Progenitor cell of endocrine pancreas (in vitro differentiated cells): Measurements from ENCODE around the gene CTNNA3. TPM values are rescaled to one million over a fixed set of nuclear protein-coding genes. Genes with fewer than 3 reads are reported as not detected.

Source experiments
- DNase-seq: peaks from one replicate; pipeline ENCODE4 v3.0.0; 2021; ENCODE audit warnings: low spot score; ENCODE audit not compliant: unreplicated experiment
- H3K27ac Mint-ChIP-seq: 2 replicates; pipeline ENCODE4 v1.8.0; 2021; ENCODE audit warnings: mild to moderate bottlenecking, moderate library complexity, mixed read lengths
- H3K27me3 Mint-ChIP-seq: 2 replicates; pipeline ENCODE4 v1.8.0; 2021; ENCODE audit warnings: mixed read lengths
- H3K36me3 Mint-ChIP-seq: 2 replicates; pipeline ENCODE4 v1.8.0; 2022; ENCODE audit warnings: mixed read lengths; ENCODE audit not compliant: insufficient read depth
- H3K4me1 Mint-ChIP-seq: 2 replicates; pipeline ENCODE4 v1.8.0; 2021; ENCODE audit warnings: low read depth, mixed read lengths
- H3K4me3 Mint-ChIP-seq: 2 replicates; pipeline ENCODE4 v1.8.0; 2021; ENCODE audit warnings: low read depth, mild to moderate bottlenecking, moderate library complexity, mixed read lengths
- H3K9me3 Mint-ChIP-seq: 2 replicates; pipeline ENCODE4 v1.8.0; 2021; ENCODE audit warnings: low read depth, mixed read lengths
- CTCF ChIP-seq: fragments of 200-600 bp; sonication (generic); IDR thresholded peaks from one replicate; pipeline ENCODE4 v1.5.0; 2021; ENCODE audit warnings: antibody characterized with exemption, mild to moderate bottlenecking; ENCODE audit not compliant: unreplicated experiment
- total RNA-seq: library from RNA; stranded (reverse); gene quantifications from 2 replicates; pipeline ENCODE4 v1.2.1, GENCODE V29; 2021

CTNNA3 gene
- total RNA-seq, 1 donor from 2014 or later = 1.7 TPM

- no peak for DNase-seq
- Mint-ChIP-seq H3K36me3 (no peaks in the 10 kb centered on the region), H3K4me1 (no peaks in the 10 kb centered on the region), H3K27ac (no peak overlapping the region), H3K27me3 (no peaks in the 10 kb centered on the region), H3K9me3 (no peaks in the 10 kb centered on the region), H3K4me3 (no peak overlapping the region)
- no peak for TF ChIP-seq CTCF
Observed at GRCh38 chr10:67603701-67604100, 92.3 kb downstream of the CTNNA3 start.

- TF ChIP-seq CTCF = no peak
- no peak overlapping the region for H3K27ac Mint-ChIP-seq
- no peak overlapping the region for H3K4me3 Mint-ChIP-seq
- H3K27me3 Mint-ChIP-seq = no peaks in the 10 kb centered on the region
- H3K4me1 Mint-ChIP-seq = no peaks in the 10 kb centered on the region
- no peaks in the 10 kb centered on the region for H3K36me3 Mint-ChIP-seq
- H3K9me3 Mint-ChIP-seq = no peaks in the 10 kb centered on the region
- DNase-seq = no peak
Observed at GRCh38 chr10:67603086-67603485, 92.9 kb downstream of the CTNNA3 start.

- H3K4me3 Mint-ChIP-seq = no peak overlapping the region
- no peaks in the 10 kb centered on the region for H3K9me3 Mint-ChIP-seq
- no peaks in the 10 kb centered on the region for H3K4me1 Mint-ChIP-seq
- DNase-seq = no peak
- TF ChIP-seq CTCF = no peak
- H3K27me3 Mint-ChIP-seq = no peaks in the 10 kb centered on the region
- no peaks in the 10 kb centered on the region for H3K36me3 Mint-ChIP-seq
- H3K27ac Mint-ChIP-seq = no peak overlapping the region
Observed at GRCh38 chr10:67602268-67602950, 93.6 kb downstream of the CTNNA3 start.

GRCh38 chr10:67599597-67599996, 96.4 kb downstream of the CTNNA3 start:
- Mint-ChIP-seq H3K9me3 (peaks cover 8% of the 10 kb centered on the region), H3K4me1 (no peaks in the 10 kb centered on the region), H3K27me3 (no peaks in the 10 kb centered on the region), H3K4me3 (no peak overlapping the region), H3K27ac (no peak overlapping the region), H3K36me3 (no peaks in the 10 kb centered on the region)
- no peak for TF ChIP-seq CTCF
- DNase-seq = no peak

GRCh38 chr10:67596641-67597040, 99.4 kb downstream of the CTNNA3 start:
- H3K36me3 Mint-ChIP-seq = no peaks in the 10 kb centered on the region
- H3K27ac Mint-ChIP-seq = no peak overlapping the region
- DNase-seq = no peak
- no peaks in the 10 kb centered on the region for H3K27me3 Mint-ChIP-seq
- no peak for TF ChIP-seq CTCF
- H3K4me3 Mint-ChIP-seq = no peak overlapping the region
- no peaks in the 10 kb centered on the region for H3K4me1 Mint-ChIP-seq
- H3K9me3 Mint-ChIP-seq = peaks cover 8% of the 10 kb centered on the region
